IMR-90 (cell line): ENCODE results near the gene ATMIN. TPM values are rescaled to one million over a fixed set of nuclear protein-coding genes. Genes with fewer than 3 reads are reported as not detected.
A peak's percentile ranks its signal among the peaks of the same experiment; 100 is the strongest.

Experiments
- ATAC-seq: fragments of 200-7000 bp; cut with Tn5 transposase; 2 replicates; pipeline ENCODE4 v1.9.1; 2020; ENCODE audit warnings: low read depth, mild to moderate bottlenecking, moderate library complexity
- BruUV-seq: library from RNA; stranded (reverse); fragments of 400-500 nt; replicated peaks from 2 replicates; lab custom pipeline; 2021; lab: Mats Ljungman, UMichigan
- CTCF ChIA-PET: fragments of 300-600 bp; formaldehyde crosslinking; extraction: SDS; loops from one replicate; lab custom pipeline; 2021; ENCODE audit warnings: antibody characterized with exemption; lab: Yijun Ruan, JAX
- POLR2A ChIA-PET: fragments of 300-600 bp; sonication (Branson Sonifier 250); formaldehyde crosslinking; loops from one replicate; lab custom pipeline; 2022; ENCODE audit warnings: antibody characterized with exemption; ENCODE audit not compliant: unreplicated experiment; lab: Charles Lee
- DNase-seq: peaks from one replicate; pipeline ENCODE4 v3.0.0; 2013
- H2AFZ ChIP-seq: replicated peaks from 2 replicates; pipeline ENCODE3; 2013; ENCODE audit warnings: low read length, mild to moderate bottlenecking; ENCODE audit not compliant: poor library complexity
- H2AK5ac ChIP-seq: 2 replicates; pipeline ENCODE4 v1.6.1; 2013; ENCODE audit warnings: low read depth, low read length, inconsistent platforms
- H2AK9ac ChIP-seq: replicated peaks from 2 replicates; pipeline ENCODE3; 2013; ENCODE audit warnings: mild to moderate bottlenecking, low read depth, low read length, moderate library complexity; ENCODE audit not compliant: poor library complexity
- H2BK120ac ChIP-seq: 2 replicates; pipeline ENCODE4 v1.6.1; 2013; ENCODE audit warnings: low read depth, low read length, inconsistent platforms
- H2BK15ac ChIP-seq: 3 replicates; pipeline ENCODE4 v1.6.1; 2013; ENCODE audit warnings: low read depth, low read length, inconsistent platforms
- H2BK20ac ChIP-seq: 2 replicates; pipeline ENCODE4 v1.6.1; 2013; ENCODE audit warnings: low read depth, mild to moderate bottlenecking, inconsistent platforms, low read length, moderate library complexity
- H2BK5ac ChIP-seq: 2 replicates; pipeline ENCODE4 v1.6.1; 2013; ENCODE audit warnings: mild to moderate bottlenecking, low read depth, low read length, inconsistent platforms; ENCODE audit not compliant: poor library complexity, severe bottlenecking
- H3K14ac ChIP-seq: replicated peaks from 2 replicates; pipeline ENCODE4 v1.6.1; 2013; ENCODE audit warnings: low read depth, low read length, inconsistent platforms
- H3K18ac ChIP-seq: 2 replicates; pipeline ENCODE4 v1.6.1; 2013; ENCODE audit warnings: low read depth, low read length, control low read depth
- H3K23ac ChIP-seq: 2 replicates; pipeline ENCODE4 v1.6.1; 2013; ENCODE audit warnings: low read depth, low read length, inconsistent platforms
- H3K27ac ChIP-seq: 2 replicates; pipeline ENCODE4 v1.5.1; 2013; ENCODE audit warnings: mild to moderate bottlenecking, control low read depth, low read length; ENCODE audit not compliant: insufficient read depth
- H3K27me3 ChIP-seq: 2 replicates; pipeline ENCODE4 v1.6.1; 2013; ENCODE audit warnings: low read length; ENCODE audit not compliant: control insufficient read depth, insufficient read depth
- H3K36me3 ChIP-seq: 2 replicates; pipeline ENCODE4 v1.6.1; 2013; ENCODE audit warnings: low read length, mixed read lengths; ENCODE audit not compliant: control insufficient read depth, insufficient read depth
- H3K4ac ChIP-seq: 2 replicates; pipeline ENCODE4 v1.6.1; 2013; ENCODE audit warnings: low read depth, low read length, inconsistent platforms
- H3K4me1 ChIP-seq: 2 replicates; pipeline ENCODE4 v1.6.1; 2013; ENCODE audit warnings: low read length, mixed read lengths; ENCODE audit not compliant: control insufficient read depth, insufficient read depth
- H3K4me2 ChIP-seq: 2 replicates; pipeline ENCODE4 v1.6.1; 2013; ENCODE audit warnings: low read depth, mild to moderate bottlenecking, control low read depth, low read length, moderate library complexity
- H3K4me3 ChIP-seq: 2 replicates; pipeline ENCODE4 v1.5.1; 2013; ENCODE audit warnings: low read depth, mild to moderate bottlenecking, control low read depth, low read length, moderate library complexity; ENCODE audit not compliant: insufficient read depth
- H3K56ac ChIP-seq: 2 replicates; pipeline ENCODE4 v1.6.1; 2013; ENCODE audit warnings: low read length, inconsistent platforms; ENCODE audit not compliant: insufficient read depth; ENCODE audit errors: extremely low read depth
- H3K79me1 ChIP-seq, 2 experiments: 2 replicates each; pipeline ENCODE4 v1.6.1; 2013; ENCODE audit warnings: low read length in 2 of 2, inconsistent platforms in 1 of 2, low read depth in 1 of 2
- H3K9ac ChIP-seq: 2 replicates; pipeline ENCODE4 v1.6.1; 2013; ENCODE audit warnings: low read depth, low read length, control low read depth
- H3K9me1 ChIP-seq: 2 replicates; pipeline ENCODE4 v1.6.1; 2013; ENCODE audit warnings: low read length, inconsistent platforms; ENCODE audit not compliant: insufficient read depth
- H3K9me3 ChIP-seq: 2 replicates; pipeline ENCODE4 v1.6.1; 2013; ENCODE audit warnings: low read length; ENCODE audit not compliant: control insufficient read depth, insufficient read depth
- H4K20me1 ChIP-seq: 2 replicates; pipeline ENCODE4 v1.6.1; 2013; ENCODE audit warnings: low read length, inconsistent platforms; ENCODE audit not compliant: insufficient read depth
- H4K5ac ChIP-seq: 2 replicates; pipeline ENCODE4 v1.6.1; 2013; ENCODE audit warnings: mild to moderate bottlenecking, low read depth, low read length, control low read depth
- H4K8ac ChIP-seq, 2 experiments: 2 replicates each; pipeline ENCODE4 v1.6.1; 2013; ENCODE audit warnings: low read depth in 2 of 2, low read length in 2 of 2, control low read depth in 1 of 2, inconsistent platforms in 1 of 2
- H4K91ac ChIP-seq: 2 replicates; pipeline ENCODE4 v1.6.1; 2013; ENCODE audit warnings: low read depth, low read length, inconsistent platforms; ENCODE audit not compliant: insufficient read depth
- BHLHE40 ChIP-seq: fragments of 150-350 bp; IDR thresholded peaks from 2 replicates; pipeline ENCODE4 v1.6.1; 2016; ENCODE audit warnings: mild to moderate bottlenecking, low read depth, low read length
- CEBPB ChIP-seq: IDR thresholded peaks from 2 replicates; pipeline ENCODE4 v1.6.1; 2012; ENCODE audit warnings: low read depth, low read length, improper control_type of control experiment
- CHD1 ChIP-seq: IDR thresholded peaks from 2 replicates; pipeline ENCODE4 v1.6.1; 2012; ENCODE audit warnings: low read depth, low read length, improper control_type of control experiment
- CTCF ChIP-seq: conservative IDR thresholded peaks from 2 replicates; pipeline ENCODE4 v1.5.1; 2012; ENCODE audit warnings: mild to moderate bottlenecking, low read depth, low read length, improper control_type of control experiment
- ELK1 ChIP-seq: fragments of 150-350 bp; IDR thresholded peaks from 2 replicates; pipeline ENCODE4 v1.6.1; 2016; ENCODE audit warnings: low read depth, mild to moderate bottlenecking, low read length, moderate library complexity, borderline replicate concordance
- FOS ChIP-seq: fragments of 150-350 bp; IDR thresholded peaks from 2 replicates; pipeline ENCODE4 v1.6.1; 2016; ENCODE audit warnings: low read depth, low read length
- MAFK ChIP-seq: IDR thresholded peaks from 2 replicates; pipeline ENCODE4 v1.6.1; 2012; ENCODE audit warnings: low read depth, low read length, improper control_type of control experiment
- MAZ ChIP-seq: IDR thresholded peaks from 2 replicates; pipeline ENCODE4 v1.6.1; 2012; ENCODE audit warnings: low read depth, mild to moderate bottlenecking, low read length, improper control_type of control experiment, moderate library complexity, borderline replicate concordance
- MXI1 ChIP-seq: IDR thresholded peaks from 2 replicates; pipeline ENCODE4 v1.6.1; 2012; ENCODE audit warnings: low read depth, mild to moderate bottlenecking, low read length, moderate library complexity, borderline replicate concordance
- NFE2L2 ChIP-seq: fragments of 150-350 bp; IDR thresholded peaks from 2 replicates; pipeline ENCODE4 v1.6.1; 2016; ENCODE audit warnings: low read depth, mild to moderate bottlenecking, low read length
- POLR2A ChIP-seq: IDR thresholded peaks from 2 replicates; pipeline ENCODE4 v1.6.1; 2012; ENCODE audit warnings: mild to moderate bottlenecking, low read depth, low read length
- RAD21 ChIP-seq: IDR thresholded peaks from 2 replicates; pipeline ENCODE4 v1.6.1; 2012; ENCODE audit warnings: low read length, improper control_type of control experiment
- RCOR1 ChIP-seq: IDR thresholded peaks from 2 replicates; pipeline ENCODE4 v1.6.1; 2012; ENCODE audit warnings: mild to moderate bottlenecking, low read length, improper control_type of control experiment; ENCODE audit not compliant: insufficient replicate concordance
- RFX5 ChIP-seq: IDR thresholded peaks from 2 replicates; pipeline ENCODE4 v1.8.0; 2012; ENCODE audit warnings: low read depth, mild to moderate bottlenecking, low read length, moderate library complexity
- SMC3 ChIP-seq: fragments of 150-350 bp; IDR thresholded peaks from 2 replicates; pipeline ENCODE4 v1.6.1; 2016; ENCODE audit warnings: low read depth, mild to moderate bottlenecking, antibody characterized with exemption, low read length, moderate library complexity
- USF2 ChIP-seq: fragments of 150-350 bp; IDR thresholded peaks from 2 replicates; pipeline ENCODE4 v1.6.1; 2017; ENCODE audit warnings: mild to moderate bottlenecking, antibody characterized with exemption, low read length, low read depth
- WGBS, 2 experiments: methylation state at CpG; one replicate each; pipeline versions ENCODE4 v1.1.5 to v1.1.7; 2013; ENCODE audit warnings: missing lambda C conversion rate in 2 of 2; ENCODE audit not compliant: insufficient read length in 1 of 2; ENCODE audit errors: extremely low coverage in 2 of 2; 5-methylcytosine and 5-hydroxymethylcytosine counted together
- dilution Hi-C: fragments of 300-500 bp; cut with HindIII; formaldehyde crosslinking; loops from one replicate; pipeline ENCODE4 v1.14.3; 2018; ENCODE audit warnings: low sequenced_read_pairs; ENCODE audit not compliant: unreplicated experiment
- in situ Hi-C: fragments of 300-500 bp; cut with MboI; formaldehyde crosslinking; loops from 3 replicates; pipeline ENCODE4 v1.14.3; 2019; ENCODE audit warnings: low sequenced_read_pairs, inconsistent platforms, mixed read lengths
- intact Hi-C: fragments of 100-400 bp; cut with micrococcal nuclease; formaldehyde crosslinking; loops from 2 replicates; pipeline ENCODE4 v1.10.0; 2022
- polyA plus RNA-seq, 3 experiments: library from polyadenylated mRNA; depleted of rRNA; stranded (reverse); fragments of >200 nt; gene quantifications; 2 replicates each; pipeline ENCODE4 v1.2.3, GENCODE V29; 2012; ENCODE audit warnings: low replicate concordance in 1 of 3
- total RNA-seq: library from RNA; depleted of rRNA; stranded (reverse); fragments of >200 nt; gene quantifications from 2 replicates; pipeline ENCODE4 v1.2.3, GENCODE V29; 2012

The ATMIN gene
- total and polyA plus RNA-seq, 2 of the 4 experiments (the other 2 are of a cell fraction) = 15.8 to 45.9 TPM

GRCh38 chr16:81096715-81097208, 61.1 kb downstream of the ATMIN start:
- Histone ChIP-seq H2BK15ac (no peak overlapping the region), H3K27me3 (no peaks in the 10 kb centered on the region; the same call in 1 of the 2 replicates), H2AFZ (peak overlapping the region; percentile 93), H4K8ac (peak overlapping the region; percentile 82 to 92), H3K36me3 (no peaks in the 10 kb centered on the region), H4K20me1 (no peaks in the 10 kb centered on the region), H3K4me2 (peak overlapping the region; percentile 74), H3K9me3 (no peaks in the 10 kb centered on the region), H2BK20ac (no peak overlapping the region), H2AK9ac (no peak overlapping the region), H4K91ac (peak overlapping the region; percentile 48; the same call in 1 of the 2 replicates), H4K5ac (peak overlapping the region; percentile 47; the same call in 1 of the 2 replicates), H2AK5ac (no peak overlapping the region), H3K9ac (no peak overlapping the region), H3K9me1 (no peaks in the 10 kb centered on the region), H3K4me3 (no peak overlapping the region; the same call in 1 of the 2 replicates), H3K79me1 (peaks cover 6 to 23% of the 10 kb centered on the region in 2 experiments; a peak in 3 of 4 replicates), H2BK5ac (no peak overlapping the region), H3K4me1 (0 out of 2 replicates have a peak, but pooled peaks cover 2% of the 10 kb centered on the region), H2BK120ac (no peak overlapping the region), H3K56ac (no peak overlapping the region; the same call in 1 of the 2 replicates), H3K14ac (0 out of 2 replicates have a peak overlapping the region, but pooled peaks have one; percentile 65), H3K27ac (no peak overlapping the region), H3K4ac (0 out of 2 replicates have a peak overlapping the region, but pooled peaks have one; percentile 19), H3K23ac (no peak overlapping the region), H3K18ac (no peak overlapping the region)
- no peak for DNase-seq
- BruUV-seq = no TSS peak
- 100% methylated on average over 1 of the region's 8 CpGs; no CpG with 5 or more reads in 1 of the 2 experiments for WGBS, 2 experiments
- no peak for ATAC-seq
- ChIA-PET CTCF (no interaction called here), POLR2A (no interaction called here)
- in situ Hi-C loops (no loop called here), intact Hi-C loops (loop anchor here (2.0 to 10.0 kb wide), 4 partner anchors 59 to 922 kb away; partner anchors contain the start of genes ATMIN and GAN), dilution Hi-C loops (no loop called here)
- TF ChIP-seq CHD1 (no peak), FOS (no peak), NFE2L2 (no peak), CEBPB (no peak), MXI1 (no peak), SMC3 (no peak), RAD21 (no peak), ELK1 (no peak), USF2 (no peak), MAFK (no peak), MAZ (no peak), RFX5 (no peak), RCOR1 (no peak), POLR2A (no peak), CTCF (no peak), BHLHE40 (no peak)
